ENCODE data around the gene RARG. TPM values are rescaled to one million over a fixed set of nuclear protein-coding genes. Genes with fewer than 3 reads are reported as not detected.

The RARG gene
- total RNA-seq, 2 donors from 2014 or later: 13.5 to 24.1 TPM

DNA sequence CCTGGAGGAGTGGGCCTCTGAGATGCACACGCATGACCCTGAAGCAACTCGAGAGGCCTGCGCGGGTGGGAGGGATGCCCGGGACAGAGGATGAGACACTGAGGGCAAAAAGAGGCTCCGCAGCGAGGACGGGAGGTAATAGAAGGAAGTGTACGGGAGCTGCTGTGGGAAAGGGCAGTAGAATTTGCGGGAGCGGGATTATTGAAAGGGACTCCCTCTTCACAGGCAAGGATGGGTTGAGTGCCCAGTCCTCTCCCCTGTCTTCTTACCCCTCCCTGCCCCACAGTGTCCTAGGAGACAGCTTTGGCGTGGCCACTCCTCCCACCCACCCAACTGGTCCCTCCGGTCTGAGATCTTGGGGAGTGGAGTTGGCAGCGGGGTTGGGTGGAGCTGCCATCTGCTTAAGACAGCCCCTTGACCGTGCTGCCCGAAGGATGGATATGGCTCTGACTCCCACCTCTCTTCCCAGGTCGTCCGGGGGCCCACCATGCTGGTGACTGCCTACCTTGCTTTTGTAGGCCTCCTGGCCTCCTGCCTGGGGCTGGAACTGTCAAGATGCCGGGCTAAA lies 20.4 kb upstream of the RARG start:
- ATAC-seq (peak in 1 of 2 donors; percentile 19), DNase-seq (peak; percentile 47)
- intact Hi-C loops (cut with DNase I): loop anchor here (5.0 kb wide), 1 partner anchor 40 kb away; no protein-coding TSS in a partner anchor

DNA sequence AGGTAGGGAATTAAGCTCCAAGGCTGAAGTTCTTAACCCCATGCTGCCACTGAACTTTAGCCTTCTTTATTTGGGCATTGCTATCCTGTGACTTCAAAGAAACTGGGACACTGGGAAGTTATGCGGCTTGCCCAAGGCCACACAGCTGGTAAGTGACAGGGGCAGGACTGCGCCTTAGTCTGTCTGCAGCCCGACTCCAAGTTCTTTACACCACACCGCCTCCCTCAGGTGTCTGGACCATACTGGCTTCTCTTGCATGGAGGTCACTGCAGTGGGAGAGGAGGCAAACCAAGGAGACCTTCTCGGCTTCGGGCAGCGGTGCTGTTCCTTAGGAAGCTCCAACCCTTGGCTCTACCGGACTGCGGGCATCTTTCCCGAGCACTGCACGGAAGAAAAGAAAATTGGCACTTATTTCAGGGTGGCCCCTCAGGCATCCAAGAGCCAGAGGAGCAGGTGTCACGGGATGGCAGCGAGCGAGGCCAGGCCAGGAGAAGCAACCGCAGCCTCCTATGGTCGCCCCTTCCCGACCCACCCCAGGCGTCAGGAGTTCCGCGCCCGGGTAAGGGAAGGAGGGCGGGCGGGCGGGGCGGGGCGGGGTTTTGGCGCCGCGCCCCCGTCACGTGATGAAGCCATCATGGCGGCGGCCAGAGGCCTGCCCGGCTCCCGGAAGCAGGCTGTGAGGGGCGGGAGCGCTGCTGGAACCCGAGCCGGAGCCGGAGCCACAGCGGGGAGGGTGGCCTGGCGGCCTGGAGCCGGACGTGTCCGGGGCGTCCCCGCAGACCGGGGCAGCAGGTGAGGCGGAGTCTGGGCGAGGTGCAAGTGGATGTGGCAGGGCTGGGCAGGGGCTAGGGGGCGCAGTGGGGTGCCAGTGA lies 19.7 kb upstream of the RARG start:
- ATAC-seq (peak; percentile 94 to 96), DNase-seq (peak; percentile 83)
- intact Hi-C loops (cut with DNase I): loop anchor here (5.0 kb wide), 1 partner anchor 39 kb away; no protein-coding TSS in a partner anchor

DNA sequence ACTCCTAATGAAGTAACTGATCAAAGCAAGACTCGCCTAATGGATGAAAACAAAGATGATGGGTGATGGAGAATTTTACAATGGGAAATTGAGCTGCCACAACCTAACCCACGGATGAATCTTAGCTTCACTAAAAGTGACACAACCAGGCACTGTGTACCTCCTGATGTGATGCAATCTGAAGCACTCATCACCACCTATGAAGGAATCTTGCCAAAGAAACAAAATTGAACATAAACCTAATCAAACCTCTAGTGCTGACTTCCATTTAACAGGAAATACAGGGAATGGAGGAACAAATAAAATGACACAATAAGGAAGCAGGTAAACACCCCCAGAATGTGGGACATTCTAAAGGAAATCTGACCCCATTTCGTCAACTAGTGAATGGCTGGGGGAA lies 13.3 kb upstream of the RARG start:
- intact Hi-C loops (cut with DNase I): no loop called here
- ATAC-seq (no peak), DNase-seq (no peak)

DNA sequence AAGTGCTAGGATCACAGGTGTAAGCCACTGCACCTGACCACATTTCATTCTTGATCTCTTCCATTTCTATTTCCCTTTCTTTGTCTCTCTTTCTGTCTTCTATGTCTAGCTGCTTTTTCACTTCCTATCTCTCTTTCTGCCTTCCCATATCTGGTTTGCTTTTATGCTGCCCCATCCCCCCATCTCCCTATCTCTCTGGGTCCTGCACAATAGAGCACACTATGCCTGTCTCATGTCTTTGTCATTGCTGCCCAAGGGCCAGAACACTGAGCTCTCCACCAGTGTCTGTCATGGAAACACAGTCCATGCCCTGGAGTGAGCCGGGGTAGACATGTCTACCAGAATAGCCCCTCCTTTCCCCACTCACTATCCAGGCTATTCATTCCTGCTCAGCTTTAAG lies 12.3 kb upstream of the RARG start:
- ATAC-seq (no peak), DNase-seq (no peak)
- intact Hi-C loops (cut with DNase I): no loop called here

DNA sequence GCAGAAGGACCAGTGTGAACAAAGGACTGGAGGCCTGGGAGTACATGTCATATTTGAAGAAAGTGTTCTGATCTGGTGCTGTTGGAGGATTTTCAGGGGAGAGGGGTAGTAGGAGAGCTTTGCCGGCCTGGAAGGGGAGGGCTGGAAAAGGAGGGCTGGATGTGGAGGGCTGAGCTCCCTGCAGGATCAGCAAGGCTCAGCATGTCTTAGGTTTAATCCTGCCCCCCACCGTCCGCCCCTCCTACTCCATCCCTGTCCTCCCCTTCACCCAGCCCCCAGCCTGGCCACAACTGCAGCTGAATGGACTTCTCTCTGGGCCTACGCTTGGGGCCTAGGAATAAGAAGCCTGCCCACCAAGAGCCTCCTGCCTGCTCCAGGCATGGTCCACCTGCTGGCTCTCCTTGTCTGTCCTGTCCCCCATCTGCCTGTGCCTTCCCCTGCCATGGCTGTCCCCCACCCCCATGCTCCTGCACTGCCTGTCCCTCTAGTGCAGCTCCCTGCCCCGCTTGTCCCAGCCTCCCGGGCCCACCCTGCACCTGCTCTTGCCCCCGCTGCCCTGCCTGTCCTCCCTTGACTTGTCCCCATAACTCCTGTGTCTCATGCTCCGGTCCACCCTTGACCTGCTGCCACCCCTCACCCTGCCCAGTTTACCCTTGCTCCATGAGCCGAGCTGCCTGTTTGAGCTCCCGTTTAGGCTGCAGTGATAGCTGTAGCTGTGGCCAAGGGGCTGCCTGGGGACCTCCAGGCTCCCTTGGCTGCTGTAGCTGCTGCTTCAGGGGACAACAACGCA lies 9.8 kb upstream of the RARG start:
- ATAC-seq (no peak), DNase-seq (no peak)
- intact Hi-C loops (cut with DNase I): no loop called here

DNA sequence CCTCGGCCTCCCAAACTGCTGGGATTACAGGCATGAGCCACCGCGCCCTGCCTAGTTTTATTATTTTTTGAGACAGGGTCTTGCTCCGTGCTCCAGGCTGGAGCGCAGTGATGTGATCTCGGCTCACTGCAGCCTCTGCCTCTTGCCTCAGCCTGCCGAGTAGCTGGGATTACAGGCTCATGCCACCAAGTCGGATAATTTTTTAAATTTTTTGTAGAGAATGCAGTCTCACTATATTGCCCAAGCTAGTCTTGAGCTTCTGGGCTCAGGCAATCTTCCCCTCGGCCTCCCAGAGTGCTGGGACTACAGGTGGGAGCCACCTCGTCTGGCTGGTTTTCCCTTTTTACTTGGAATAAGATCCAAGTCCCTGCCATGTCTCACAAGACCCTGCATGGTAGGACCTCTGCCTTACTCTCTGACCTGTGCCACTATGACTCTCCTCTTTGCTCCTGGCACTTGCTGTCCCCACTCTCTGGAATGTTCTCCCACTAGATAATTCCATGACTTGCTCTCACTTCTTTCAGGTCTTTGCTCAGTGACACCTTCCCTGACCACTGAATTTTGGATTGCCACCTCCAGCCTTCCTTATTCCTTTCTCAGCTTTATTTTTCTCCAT lies 7.7 kb upstream of the RARG start:
- DNase-seq: no peak
- intact Hi-C loops (cut with DNase I): no loop called here
- ATAC-seq: no peak

DNA sequence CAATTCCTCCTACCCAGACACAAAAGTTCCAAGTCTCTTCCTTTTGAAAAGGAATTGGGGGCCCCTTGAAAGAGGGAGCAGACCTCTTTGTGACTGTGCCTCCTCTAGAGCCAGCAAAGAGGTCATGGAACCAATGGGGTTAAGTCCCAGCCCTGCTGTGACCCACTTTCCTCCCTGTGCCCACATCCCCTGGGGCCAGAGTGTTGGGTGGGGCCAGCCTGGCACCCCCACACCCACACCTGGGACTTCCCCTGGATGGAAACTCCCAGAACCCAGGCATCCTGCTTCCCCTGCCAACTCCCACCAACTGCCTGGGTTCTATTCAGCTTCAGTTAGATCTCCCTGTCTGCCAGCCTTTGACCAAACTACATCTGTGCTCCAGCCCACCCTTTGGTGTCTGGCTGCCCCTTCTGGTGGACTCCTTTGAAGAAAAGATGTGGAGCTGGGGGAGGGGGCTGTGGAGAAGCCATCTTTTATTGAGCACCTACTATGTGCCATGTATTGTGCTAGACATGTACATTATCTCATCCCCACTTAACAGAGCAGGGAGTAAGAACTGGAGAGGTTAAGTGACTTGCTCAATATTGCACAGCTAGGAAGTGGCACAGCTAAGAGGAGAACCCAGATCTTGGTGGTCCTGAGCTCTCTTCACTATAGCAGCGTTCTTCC lies 4.6 kb upstream of the RARG start:
- ATAC-seq (no peak), DNase-seq (no peak)
- intact Hi-C loops (cut with DNase I): no loop called here

DNA sequence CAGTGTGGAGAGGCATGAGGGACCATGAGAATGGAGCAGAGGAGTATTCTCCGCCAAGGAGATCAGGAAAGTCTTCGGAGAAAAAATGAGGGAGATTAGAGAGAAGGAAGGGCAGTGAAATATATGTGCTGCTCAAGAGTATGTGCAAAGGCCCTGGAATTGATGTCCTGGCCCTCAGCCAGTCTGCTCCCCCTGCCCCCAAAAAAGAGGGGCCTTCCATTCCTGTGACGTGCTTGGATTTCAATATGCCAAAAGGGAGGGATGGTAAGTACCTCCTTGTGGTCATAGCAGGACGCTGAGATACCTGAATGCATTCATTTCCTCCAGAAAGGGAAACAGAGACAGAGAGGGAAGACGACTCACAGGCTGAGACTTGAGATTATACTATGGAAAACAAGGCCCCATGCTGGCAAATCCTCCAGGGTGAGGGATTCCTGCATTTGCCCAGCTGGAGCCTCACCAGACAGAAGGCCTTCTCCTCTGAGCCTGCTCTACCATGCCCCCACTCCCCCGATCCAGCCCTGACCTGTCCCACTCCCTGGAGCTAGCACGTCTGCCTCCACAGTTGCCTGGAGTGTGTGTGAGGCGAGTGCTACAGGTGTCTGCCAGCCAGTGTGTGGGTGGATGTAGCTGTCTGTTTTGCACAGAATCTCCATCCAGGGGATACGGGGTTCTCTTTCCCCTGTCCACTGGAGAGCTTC lies 3.9 kb upstream of the RARG start:
- DNase-seq (no peak), ATAC-seq (no peak)
- intact Hi-C loops (cut with DNase I): no loop called here

DNA sequence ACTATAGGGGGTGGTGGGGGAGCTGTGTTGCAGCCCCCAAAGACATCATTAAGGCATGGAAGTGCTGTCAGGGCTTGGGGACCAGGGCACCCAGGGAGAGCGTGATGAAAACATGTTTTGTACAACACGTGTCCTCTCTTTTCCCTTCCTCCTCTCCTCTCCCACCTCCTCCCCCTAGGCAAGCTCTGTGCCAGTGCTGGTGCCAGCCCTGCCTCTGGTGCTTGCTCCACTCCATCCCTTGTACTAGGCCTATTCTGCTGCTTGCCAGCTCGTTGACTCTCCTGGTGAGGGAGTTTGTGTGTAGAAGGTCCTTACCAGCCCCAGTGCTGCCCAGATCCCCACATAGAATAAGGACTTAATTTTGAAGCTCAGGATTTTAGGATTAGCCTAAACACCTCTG lies 3.2 kb upstream of the RARG start:
- ATAC-seq (no peak), DNase-seq (no peak)
- intact Hi-C loops (cut with DNase I): no loop called here

DNA sequence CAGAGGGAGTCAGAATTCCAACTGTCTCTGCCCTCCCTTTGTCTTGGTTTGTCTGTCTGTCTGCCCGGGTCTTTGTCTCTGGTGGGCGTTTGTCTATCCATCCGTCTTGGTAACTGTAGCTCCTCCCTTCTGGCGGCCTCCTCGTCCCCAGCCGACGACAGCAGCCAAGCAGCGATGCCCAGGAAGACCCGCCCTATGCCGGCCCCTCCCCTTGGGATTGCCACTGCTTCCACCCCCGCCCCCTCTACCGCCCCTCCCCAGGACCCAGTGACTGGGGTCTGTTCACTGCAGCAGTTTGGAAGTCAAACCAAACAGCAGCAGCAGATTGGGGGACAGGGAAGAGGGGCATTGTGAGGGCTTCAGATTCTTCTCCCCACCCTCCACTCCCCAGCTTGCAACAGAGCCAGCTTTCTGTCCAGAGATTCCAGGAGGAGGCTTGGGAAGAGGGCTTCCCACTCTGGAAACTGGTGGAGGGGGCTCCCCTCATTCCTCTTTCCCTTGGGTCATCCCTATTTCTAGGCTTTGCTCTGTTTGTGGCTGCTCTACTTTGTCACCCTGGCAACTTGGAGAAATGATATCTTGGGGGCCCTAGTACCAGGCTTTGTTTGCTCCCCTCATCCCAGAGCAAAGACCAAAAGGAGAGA lies 2.4 kb upstream of the RARG start:
- peak in 1 of 2 donors; percentile 20 for ATAC-seq
- intact Hi-C loops (cut with DNase I): no loop called here
- peak; percentile 60 for DNase-seq

DNA sequence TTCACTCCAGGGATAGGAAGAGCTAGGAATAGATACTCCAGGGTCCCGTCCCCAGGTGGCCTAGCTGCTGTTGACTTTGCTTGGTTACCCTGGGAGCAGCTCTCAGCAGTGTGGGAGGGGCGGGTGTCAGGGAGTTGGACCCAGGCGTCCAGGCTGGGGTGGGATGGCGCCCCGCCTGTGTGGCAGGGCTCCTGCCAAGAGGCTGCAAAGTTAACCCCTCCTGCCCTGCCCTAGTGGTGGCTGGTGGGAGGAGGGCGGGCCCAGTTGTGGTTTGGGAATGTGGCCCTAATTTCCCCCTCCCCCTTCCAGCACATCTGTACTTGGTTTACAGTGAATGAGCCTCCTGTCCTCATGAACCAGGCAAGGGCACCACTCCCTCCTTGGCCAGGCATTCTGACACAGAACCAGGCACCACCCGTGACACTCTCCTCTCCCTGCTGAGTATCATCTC lies 1.7 kb upstream of the RARG start:
- intact Hi-C loops (cut with DNase I): no loop called here
- no peak for ATAC-seq

DNA sequence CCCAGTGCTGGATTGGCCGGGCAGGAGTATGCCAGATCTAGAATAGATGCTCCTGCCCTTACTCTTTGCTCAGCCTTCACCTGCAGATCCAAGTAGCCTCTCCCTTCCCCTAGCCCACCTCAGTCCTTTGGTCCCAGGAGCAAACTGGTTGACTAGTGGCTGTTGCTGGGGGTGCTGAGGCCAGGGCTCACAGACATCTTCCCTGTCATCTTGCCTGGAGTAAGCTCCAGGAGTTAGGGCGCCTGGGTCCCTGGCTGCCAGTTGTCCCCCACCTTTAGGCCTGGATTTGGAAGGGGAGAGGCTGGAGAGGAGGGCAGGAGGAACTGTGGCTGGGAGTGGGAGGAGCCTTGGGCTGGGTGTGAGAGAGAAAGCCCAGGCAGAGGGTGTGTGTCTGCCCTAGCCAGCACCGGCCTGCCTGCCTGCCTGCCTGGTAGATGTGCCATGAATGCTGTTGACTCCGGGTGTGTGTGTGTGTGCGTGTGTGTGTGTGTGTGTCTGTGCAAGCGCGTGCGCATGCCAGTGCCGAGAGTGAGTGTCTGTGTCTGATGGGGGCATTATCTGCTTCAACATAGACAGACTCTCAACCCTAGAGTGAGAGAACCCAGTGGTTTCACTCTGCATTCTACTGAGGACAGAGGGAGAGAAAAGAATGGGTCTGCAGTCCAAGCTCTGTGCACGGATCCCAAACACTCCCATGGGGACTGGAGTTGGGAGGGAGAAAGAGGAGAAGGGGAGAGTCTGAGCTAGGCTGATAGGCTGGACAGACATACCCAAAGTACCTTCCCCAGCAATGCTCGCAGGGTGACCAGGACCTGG lies 845 bp upstream of the RARG start:
- ATAC-seq: peak; percentile 83
- DNase-seq: peak; percentile 72
- intact Hi-C loops (cut with DNase I): no loop called here

More for the DNA sequence above, 1.7 kb upstream of the RARG start:
- no peak for DNase-seq

DNA sequence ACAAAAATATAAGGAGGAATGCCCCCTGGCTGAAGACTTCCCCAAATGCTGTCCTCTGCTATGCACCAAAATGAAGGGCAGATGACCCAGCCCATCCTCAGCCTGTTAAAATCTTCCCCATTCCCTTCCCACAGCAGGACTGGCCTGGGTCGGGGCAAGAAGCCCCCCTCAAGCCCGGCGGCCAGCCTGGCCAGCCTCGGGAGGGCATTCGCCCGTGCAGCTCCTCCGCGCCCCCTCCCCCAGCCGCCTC lies 413 bp downstream of the RARG start:
- intact Hi-C loops (cut with DNase I): no loop called here
- DNase-seq: no peak
- ATAC-seq: no peak

DNA sequence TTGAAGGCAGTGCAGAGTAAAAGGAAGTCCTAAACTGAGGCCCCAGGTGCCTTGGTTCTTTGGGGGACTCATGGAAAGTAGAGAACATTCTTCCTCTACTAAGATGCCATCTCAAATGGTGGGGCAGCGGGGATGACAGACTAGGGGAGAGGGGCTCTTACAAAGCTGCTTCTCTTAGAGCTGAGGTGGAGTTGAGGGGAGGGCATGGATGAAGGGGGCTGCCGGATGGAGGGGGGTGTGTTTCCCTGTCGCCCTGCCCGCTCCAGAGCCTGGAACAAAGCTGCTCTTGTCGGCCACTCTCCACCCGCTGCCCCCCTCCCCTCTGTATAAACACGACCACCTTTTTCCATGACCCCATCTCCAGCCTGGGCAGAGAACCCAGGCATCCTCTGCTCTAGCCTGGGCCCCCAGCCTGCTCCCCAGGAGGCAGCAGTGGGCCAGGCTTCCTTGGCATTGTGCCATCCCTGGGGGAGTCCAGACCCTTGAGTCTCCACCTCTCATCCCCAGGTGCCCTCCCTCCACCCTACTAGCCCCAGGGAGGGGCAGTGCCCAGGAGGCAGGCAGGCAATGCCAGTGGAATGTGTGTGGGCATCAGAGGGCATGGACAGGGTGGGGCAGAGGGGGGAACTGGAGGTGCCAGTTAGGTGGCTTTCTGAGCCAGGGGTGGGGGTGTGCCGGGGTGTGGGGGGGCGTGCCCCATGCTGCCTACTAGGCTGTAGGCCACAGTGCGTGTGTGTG lies 1.7 kb downstream of the RARG start:
- intact Hi-C loops (cut with DNase I): no loop called here
- DNase-seq (peak; percentile 22), ATAC-seq (no peak)

DNA sequence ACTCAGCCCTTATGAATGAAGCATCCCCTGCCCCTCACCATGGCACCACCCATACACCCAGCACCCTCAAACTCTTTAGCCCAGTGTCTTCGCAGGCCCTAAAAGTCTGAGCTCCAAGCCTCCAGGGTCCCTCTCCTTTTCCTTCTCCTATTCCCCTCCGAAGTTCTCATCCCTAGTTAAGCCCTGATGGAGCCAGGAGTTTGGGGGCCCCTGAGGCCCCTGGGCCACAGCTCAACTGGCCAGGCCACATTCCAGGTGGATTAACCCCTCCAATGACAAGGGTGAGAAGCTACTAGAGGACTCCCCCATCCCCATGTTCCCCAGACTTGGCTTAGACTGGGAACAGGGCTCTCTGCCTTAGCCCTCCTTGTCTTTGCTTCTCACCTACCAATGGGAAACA lies 2.6 kb downstream of the RARG start:
- DNase-seq (peak; percentile 4), ATAC-seq (no peak)
- intact Hi-C loops (cut with DNase I): no loop called here

DNA sequence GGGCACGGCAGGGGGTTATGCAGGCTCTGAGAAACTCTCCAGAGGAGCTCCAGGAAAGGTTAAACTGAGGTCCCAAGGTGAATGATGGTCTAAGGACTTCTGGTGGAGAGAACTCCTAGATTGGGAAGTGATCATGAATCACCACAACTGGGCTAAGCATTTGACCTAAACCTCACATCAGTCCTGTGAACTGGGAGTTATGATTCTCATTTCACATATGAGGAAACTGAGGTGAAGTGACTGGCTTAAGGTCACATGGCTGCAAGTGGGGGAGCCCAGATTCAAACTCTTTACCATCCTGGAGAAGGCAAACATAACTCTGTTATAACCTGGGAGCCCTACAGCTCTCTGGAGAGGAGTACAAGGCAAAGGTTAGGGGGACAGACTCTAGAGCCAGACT lies 4.2 kb downstream of the RARG start:
- DNase-seq (no peak), ATAC-seq (no peak)
- intact Hi-C loops (cut with DNase I): no loop called here

DNA sequence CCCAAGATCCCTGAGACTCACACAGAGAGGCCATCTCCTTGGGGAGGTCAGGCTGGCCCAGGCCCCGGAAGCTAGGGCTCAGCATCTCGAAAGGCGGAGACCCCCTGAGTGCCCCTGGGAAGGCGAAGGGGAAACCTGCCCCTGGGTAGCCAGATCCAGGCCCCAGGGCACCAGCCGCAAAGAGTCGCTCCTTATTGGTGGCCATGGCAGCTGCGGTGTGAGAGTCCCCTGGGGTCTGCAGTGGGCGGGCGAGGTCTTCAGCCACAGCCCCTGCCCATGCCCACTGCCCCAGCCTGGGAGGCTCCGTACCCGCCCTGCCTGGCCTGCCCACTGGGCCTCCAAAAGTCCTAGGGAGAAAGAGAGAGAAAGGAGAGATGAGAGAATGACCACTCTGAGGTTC lies 4.7 kb downstream of the RARG start:
- no peak for ATAC-seq
- intact Hi-C loops (cut with DNase I): no loop called here
- DNase-seq: no peak

Data from left cardiac atrium (tissue), 4 donors.